Measurements from ENCODE around the gene FAAP20. TPM values are rescaled to one million over a fixed set of nuclear protein-coding genes. Genes with fewer than 3 reads are reported as not detected.

FAAP20 gene
- polyA plus RNA-seq, 1 donor from 2014 or later = 45.3 TPM

DNA sequence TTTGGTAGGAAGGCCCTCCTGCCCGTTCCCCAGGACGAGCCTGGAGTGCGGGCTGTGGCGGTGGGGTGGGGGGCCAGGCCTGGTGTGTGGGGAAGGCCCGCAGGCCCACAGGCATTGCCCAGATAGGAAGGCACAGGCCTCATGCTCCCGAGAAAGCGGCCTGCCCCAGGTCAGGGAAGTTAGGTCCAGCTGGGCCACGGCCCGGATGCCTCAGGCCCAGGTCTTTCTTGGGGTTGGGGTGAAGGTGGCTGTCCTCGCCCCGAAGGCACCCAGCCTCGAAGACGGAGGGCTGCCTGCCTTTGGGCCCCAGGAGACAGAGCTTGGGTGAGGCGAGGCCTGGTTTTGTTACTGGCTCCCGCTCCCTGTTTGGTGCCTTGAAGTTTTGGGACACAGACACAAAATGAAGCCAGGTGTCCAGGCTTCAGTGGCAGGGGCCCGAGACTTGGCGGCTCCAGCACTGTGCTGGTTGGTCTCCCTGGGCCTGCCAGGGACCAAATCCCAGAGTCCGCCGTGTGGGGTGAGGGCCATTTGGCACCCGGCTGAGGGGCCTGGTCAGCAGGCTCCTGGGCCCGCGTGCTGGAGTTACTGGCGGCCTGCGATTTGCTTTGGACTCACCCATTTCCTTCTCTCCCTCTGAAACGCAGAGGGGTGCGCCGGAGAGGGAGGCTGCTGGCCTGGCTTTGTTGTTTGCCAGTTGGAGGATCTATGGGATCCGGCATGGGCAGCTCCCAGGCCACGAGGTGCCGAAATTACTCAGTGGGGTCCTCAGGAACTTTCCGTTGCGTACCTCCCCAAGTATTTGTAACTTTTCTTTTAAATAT, 35.5 kb upstream of the FAAP20 start:
- TF ChIP-seq RAD21 (conservative IDR thresholded peaks at IDR 0.05) (no peak), TAF1 (IDR thresholded peaks at IDR 0.05; ENCODE audit: low read depth) (no peak), EZH2 (IDR thresholded peaks at IDR 0.05; ENCODE audit: borderline replicate concordance, insufficient read depth, low read length, poor library complexity, severe bottlenecking) (no peak), EP300 (conservative IDR thresholded peaks at IDR 0.05; ENCODE audit: poor library complexity, severe bottlenecking) (no peak), MXI1 (conservative IDR thresholded peaks at IDR 0.05; ENCODE audit: poor library complexity, severe bottlenecking) (no peak), SMC3 (conservative IDR thresholded peaks at IDR 0.05; ENCODE audit: poor library complexity) (no peak), POLR2AphosphoS5 (IDR thresholded peaks at IDR 0.05) (no peak)
- TF ChIP-seq, protein P1, sequence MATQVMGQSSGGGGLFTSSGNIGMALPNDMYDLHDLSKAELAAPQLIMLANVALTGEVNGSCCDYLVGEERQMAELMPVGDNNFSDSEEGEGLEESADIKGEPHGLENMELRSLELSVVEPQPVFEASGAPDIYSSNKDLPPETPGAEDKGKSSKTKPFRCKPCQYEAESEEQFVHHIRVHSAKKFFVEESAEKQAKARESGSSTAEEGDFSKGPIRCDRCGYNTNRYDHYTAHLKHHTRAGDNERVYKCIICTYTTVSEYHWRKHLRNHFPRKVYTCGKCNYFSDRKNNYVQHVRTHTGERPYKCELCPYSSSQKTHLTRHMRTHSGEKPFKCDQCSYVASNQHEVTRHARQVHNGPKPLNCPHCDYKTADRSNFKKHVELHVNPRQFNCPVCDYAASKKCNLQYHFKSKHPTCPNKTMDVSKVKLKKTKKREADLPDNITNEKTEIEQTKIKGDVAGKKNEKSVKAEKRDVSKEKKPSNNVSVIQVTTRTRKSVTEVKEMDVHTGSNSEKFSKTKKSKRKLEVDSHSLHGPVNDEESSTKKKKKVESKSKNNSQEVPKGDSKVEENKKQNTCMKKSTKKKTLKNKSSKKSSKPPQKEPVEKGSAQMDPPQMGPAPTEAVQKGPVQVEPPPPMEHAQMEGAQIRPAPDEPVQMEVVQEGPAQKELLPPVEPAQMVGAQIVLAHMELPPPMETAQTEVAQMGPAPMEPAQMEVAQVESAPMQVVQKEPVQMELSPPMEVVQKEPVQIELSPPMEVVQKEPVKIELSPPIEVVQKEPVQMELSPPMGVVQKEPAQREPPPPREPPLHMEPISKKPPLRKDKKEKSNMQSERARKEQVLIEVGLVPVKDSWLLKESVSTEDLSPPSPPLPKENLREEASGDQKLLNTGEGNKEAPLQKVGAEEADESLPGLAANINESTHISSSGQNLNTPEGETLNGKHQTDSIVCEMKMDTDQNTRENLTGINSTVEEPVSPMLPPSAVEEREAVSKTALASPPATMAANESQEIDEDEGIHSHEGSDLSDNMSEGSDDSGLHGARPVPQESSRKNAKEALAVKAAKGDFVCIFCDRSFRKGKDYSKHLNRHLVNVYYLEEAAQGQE (IDR thresholded peaks at IDR 0.05; ENCODE audit: borderline replicate concordance) = no peak
- TF ChIP-seq, protein P2, sequence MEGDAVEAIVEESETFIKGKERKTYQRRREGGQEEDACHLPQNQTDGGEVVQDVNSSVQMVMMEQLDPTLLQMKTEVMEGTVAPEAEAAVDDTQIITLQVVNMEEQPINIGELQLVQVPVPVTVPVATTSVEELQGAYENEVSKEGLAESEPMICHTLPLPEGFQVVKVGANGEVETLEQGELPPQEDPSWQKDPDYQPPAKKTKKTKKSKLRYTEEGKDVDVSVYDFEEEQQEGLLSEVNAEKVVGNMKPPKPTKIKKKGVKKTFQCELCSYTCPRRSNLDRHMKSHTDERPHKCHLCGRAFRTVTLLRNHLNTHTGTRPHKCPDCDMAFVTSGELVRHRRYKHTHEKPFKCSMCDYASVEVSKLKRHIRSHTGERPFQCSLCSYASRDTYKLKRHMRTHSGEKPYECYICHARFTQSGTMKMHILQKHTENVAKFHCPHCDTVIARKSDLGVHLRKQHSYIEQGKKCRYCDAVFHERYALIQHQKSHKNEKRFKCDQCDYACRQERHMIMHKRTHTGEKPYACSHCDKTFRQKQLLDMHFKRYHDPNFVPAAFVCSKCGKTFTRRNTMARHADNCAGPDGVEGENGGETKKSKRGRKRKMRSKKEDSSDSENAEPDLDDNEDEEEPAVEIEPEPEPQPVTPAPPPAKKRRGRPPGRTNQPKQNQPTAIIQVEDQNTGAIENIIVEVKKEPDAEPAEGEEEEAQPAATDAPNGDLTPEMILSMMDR (IDR thresholded peaks at IDR 0.05; ENCODE audit: poor library complexity, severe bottlenecking) = no peak
- Histone ChIP-seq H3K9me3 (ENCODE audit: low read length) (no peaks in the 10 kb centered on the region), H3K27ac (ENCODE audit: low read length) (no peak overlapping the region)

DNA sequence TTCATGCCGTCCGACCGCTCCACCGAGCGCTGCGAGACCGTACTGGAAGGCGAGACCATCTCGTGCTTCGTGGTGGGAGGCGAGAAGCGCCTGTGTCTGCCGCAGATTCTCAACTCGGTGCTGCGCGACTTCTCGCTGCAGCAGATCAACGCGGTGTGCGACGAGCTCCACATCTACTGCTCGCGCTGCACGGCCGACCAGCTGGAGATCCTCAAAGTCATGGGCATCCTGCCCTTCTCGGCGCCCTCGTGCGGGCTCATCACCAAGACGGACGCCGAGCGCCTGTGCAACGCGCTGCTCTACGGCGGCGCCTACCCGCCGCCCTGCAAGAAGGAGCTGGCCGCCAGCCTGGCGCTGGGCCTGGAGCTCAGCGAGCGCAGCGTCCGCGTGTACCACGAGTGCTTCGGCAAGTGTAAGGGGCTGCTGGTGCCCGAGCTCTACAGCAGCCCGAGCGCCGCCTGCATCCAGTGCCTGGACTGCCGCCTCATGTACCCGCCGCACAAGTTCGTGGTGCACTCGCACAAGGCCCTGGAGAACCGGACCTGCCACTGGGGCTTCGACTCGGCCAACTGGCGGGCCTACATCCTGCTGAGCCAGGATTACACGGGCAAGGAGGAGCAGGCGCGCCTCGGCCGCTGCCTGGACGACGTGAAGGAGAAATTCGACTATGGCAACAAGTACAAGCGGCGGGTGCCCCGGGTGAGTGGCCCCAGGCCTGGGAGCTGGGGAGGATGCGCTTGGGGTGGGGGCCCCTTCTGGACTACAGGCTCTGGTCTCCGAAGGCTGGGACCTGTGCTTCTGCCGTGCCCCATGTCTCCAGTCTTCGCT, 34.7 kb upstream of the FAAP20 start:
- Histone ChIP-seq H3K27ac (ENCODE audit: low read length) (peak overlapping the region; percentile 52), H3F3A (ENCODE audit: insufficient read depth, low read length, poor library complexity, severe bottlenecking) (no peaks in the 10 kb centered on the region), H3K9ac (ENCODE audit: low read length) (peak overlapping the region; percentile 76), H4K20me1 (ENCODE audit: insufficient read depth) (peaks cover 55% of the 10 kb centered on the region), H3K27me3 (ENCODE audit: insufficient read depth, low read depth, low read length) (no peaks in the 10 kb centered on the region), H3K36me3 (ENCODE audit: insufficient read depth, low read length) (no peaks in the 10 kb centered on the region), H3K9me2 (ENCODE audit: insufficient read depth, low read length) (no peaks in the 10 kb centered on the region), H3K79me2 (replicated peaks; ENCODE audit: insufficient read depth, low read length) (peaks cover 50% of the 10 kb centered on the region), H3K9me3 (ENCODE audit: low read length) (no peaks in the 10 kb centered on the region), H3K4me2 (ENCODE audit: low read length) (peak overlapping the region; percentile 81), H2AFZ (ENCODE audit: low read depth, low read length) (no peak overlapping the region), H3K4me3 (ENCODE audit: low read length) (peak overlapping the region; percentile 98)
- TF ChIP-seq POLR2AphosphoS5 (IDR thresholded peaks at IDR 0.05) (peak; percentile 31), MXI1 (conservative IDR thresholded peaks at IDR 0.05; ENCODE audit: poor library complexity, severe bottlenecking) (peak; percentile 86), EP300 (conservative IDR thresholded peaks at IDR 0.05; ENCODE audit: poor library complexity, severe bottlenecking) (no peak), RAD21 (conservative IDR thresholded peaks at IDR 0.05) (peak; percentile 50), EZH2 (IDR thresholded peaks at IDR 0.05; ENCODE audit: borderline replicate concordance, insufficient read depth, low read length, poor library complexity, severe bottlenecking) (no peak), TAF1 (IDR thresholded peaks at IDR 0.05; ENCODE audit: low read depth) (no peak), SMC3 (conservative IDR thresholded peaks at IDR 0.05; ENCODE audit: poor library complexity) (peak; percentile 57)
- TF ChIP-seq, protein P1 (IDR thresholded peaks at IDR 0.05; ENCODE audit: borderline replicate concordance) = peak; percentile 32
- TF ChIP-seq, protein P2 (IDR thresholded peaks at IDR 0.05; ENCODE audit: poor library complexity, severe bottlenecking) = peak; percentile 24

More for the DNA sequence above, 35.5 kb upstream of the FAAP20 start:
- peaks cover 59% of the 10 kb centered on the region for H3K79me2 ChIP-seq (replicated peaks; ENCODE audit: insufficient read depth, low read length)
- no peaks in the 10 kb centered on the region for H3K36me3 ChIP-seq (ENCODE audit: insufficient read depth, low read length)
- H3K4me3 ChIP-seq (ENCODE audit: low read length) = peak overlapping the region; percentile 98
- H4K20me1 ChIP-seq (ENCODE audit: insufficient read depth) = peaks cover 61% of the 10 kb centered on the region
- no peaks in the 10 kb centered on the region for H3K9me2 ChIP-seq (ENCODE audit: insufficient read depth, low read length)
- peak overlapping the region; percentile 81 for H3K4me2 ChIP-seq (ENCODE audit: low read length)
- no peak overlapping the region for H2AFZ ChIP-seq (ENCODE audit: low read depth, low read length)
- no peaks in the 10 kb centered on the region for H3F3A ChIP-seq (ENCODE audit: insufficient read depth, low read length, poor library complexity, severe bottlenecking)
- peak overlapping the region; percentile 76 for H3K9ac ChIP-seq (ENCODE audit: low read length)
- H3K27me3 ChIP-seq (ENCODE audit: insufficient read depth, low read depth, low read length) = no peaks in the 10 kb centered on the region
